DMS53 treated with DMSO at 0.1 percent for 48 hours (cell line): ENCODE results near the gene UFD1.

Source experiments
- DNase-seq: peaks from one replicate; lab custom pipeline; 2025; ENCODE audit not compliant: unreplicated experiment; lab: John Stamatoyannopoulos, UW

UFD1 gene

DNA sequence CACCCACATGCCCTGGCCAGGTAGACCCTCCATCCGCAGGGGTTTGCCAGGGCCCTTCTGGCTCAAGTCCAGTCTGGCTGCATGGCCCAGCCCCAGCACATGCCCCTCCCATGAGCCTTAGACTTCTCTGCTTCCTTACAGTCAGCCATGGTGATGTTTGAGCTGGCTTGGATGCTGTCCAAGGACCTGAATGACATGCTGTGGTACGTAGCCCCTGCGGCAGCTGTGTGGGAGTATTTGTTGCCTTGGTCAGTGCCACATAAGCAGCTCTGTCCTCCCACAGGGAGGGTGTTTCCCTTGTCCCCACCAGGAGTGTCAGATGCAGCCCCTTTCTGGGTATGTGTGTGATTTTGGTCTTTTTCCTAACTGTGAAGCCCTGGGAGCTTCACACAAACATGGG, 18.3 kb upstream of the UFD1 start:
- no peak for DNase-seq

DNA sequence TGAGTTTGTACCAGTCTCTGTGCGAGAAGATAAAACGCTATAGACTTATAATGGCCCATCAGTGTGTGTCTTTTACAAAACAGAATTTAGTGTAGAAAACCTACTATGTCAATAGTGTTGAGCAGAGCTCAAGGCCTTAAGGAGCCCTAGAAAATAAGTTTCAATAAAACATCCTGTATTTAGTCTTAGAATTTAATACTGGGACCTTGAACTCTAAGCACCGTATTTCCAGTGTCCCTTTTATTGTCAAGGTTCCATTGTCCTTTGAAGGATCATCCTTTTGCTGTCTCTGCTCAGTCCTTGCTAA, 17.3 kb upstream of the UFD1 start:
- DNase-seq, result no peak

DNA sequence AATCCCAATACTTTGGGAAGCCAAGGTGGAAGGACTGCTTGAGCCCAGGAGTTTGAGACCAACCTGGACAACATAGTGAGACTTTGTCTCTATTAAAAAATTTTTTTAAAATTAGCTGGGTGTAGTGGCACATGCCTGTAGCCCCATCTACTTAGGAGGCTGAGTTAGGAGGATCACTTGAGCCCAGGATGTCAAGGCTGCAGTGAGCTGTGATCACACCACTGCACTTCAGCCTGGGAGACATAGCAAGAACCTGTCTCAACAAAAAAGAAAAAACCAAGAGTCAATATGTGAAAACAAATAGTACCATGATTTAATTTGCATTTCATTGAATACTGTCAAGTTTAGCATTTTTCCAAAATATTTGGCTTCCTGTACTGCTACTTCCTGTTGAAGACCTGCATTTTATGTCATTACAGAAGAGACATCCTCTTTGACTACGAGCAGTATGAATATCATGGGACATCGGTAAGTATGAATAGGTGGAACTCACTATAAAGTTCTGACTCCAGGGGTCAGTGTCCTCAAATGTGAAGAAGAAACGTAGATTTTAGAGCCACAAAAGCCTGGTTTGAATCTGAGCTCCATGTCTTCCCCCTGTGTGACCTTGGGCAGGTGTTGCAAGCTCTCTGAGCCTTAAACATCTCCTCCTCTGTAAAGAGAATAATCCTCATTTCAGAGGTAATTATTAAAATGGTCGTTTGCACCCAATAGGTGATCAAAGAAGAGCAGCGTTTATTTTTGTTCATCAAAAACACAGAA, 16.8 kb upstream of the UFD1 start:
- DNase-seq, result no peak

DNA sequence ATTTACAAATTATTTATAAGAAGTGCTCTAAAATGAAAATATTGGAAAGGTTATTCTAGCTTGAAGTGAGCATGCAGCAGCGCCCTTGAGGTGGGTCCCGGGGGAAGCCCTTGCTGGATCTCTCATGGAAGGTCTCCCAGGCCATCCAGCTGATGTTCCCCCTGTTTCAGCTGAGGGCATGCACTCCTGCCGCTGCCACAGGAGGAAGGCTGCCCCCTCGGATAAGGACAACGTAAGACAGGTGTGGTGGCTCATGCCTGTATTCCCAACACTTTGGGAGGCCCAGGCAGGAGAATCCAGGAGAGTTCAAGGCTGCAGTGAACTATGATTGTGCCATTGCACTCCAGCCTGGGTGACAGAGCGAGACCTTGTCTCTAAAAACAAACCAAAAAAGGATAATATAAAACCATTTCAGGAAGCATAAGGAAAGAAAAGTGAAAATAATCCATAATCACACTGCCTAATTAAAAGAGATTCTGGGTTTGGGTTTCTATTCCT, 15.7 kb upstream of the UFD1 start:
- no peak for DNase-seq

DNA sequence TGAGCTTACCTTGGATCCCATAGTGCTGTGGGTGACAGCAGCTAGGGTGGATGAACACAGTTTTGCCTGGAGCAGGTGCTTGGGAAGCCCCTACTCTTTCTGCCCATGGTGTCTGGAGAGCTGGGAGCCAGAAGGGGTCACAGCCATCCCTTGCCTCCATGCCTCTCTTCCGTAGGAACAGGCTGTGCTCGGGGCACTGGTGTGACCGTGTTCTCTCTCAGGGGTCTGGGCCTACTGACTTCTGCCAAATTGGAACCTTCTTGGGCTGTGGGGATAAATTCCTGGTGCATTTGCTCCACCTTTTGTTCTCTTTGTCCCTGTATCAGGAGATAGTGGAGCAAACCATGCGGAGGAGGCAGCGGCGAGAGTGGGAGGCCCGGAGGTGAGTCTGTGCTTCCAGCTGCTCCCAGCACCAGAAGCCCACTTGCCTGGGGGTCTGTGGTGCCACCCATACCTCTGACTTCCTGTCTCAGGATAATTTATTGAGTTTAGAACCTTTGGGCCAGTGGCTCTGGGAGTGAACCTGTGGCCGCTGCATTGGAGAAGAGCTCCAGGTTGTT, 15.1 kb upstream of the UFD1 start:
- no peak for DNase-seq

DNA sequence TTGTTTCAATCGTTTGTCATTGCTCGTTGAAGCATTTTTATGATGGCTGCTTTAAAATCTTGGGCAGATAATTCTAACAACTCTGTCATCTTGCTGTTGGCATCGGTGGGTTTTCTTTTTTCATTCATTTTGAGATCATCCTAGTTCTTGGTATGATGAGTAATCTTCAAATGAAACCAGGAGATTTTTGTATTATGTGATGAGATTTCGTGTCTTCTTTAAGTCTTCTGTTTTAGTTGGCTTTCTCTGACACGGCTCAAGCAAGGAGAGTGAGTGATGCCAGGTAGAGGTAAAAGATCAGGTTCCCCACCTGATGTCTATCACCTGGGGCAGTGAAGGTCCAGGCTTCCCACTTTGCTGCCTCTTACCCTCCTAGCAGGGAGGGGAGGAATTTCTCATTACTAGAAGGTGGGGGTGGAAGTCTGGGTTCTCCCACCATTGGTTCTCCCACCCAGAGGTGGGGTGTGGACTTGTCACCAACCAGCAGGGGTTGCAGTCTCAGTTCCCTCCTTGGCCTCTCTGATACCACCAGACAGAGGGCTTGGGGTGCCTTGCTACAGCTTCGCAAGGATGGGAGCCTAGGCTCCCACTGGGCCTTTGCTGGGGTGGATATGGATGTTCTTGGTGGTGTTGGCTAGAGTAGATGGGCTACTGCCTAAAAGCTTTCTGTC, 13.6 kb upstream of the UFD1 start:
- DNase-seq, result no peak

DNA sequence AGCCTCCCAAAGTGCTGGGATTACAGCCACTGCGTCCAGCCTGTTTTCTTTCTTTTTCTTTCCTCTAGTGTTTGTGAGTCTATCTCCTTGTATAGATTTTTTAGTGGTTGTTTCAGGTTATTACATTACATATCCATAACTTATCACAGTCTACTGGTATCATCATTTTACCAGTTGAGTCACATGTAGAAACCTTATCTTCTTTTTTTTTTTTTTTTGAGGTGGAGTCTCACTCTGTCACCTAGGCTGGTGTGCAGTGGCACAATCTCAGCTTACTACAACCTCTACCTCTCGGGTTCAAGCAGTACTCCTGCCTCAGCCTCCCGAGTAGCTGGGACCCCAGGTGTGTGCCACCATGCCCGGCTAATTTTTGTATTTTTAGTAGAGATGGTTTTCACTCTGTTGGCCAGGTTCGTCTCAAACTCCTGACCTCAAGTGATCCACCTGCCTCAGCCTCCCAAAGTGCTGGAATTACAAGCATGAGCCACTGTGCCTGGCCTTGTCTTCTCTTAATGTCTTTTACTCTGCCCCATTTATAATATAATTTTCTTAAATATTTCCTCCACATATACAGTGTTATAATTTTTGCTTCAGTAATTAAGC, 11.7 kb upstream of the UFD1 start:
- DNase-seq, result no peak

DNA sequence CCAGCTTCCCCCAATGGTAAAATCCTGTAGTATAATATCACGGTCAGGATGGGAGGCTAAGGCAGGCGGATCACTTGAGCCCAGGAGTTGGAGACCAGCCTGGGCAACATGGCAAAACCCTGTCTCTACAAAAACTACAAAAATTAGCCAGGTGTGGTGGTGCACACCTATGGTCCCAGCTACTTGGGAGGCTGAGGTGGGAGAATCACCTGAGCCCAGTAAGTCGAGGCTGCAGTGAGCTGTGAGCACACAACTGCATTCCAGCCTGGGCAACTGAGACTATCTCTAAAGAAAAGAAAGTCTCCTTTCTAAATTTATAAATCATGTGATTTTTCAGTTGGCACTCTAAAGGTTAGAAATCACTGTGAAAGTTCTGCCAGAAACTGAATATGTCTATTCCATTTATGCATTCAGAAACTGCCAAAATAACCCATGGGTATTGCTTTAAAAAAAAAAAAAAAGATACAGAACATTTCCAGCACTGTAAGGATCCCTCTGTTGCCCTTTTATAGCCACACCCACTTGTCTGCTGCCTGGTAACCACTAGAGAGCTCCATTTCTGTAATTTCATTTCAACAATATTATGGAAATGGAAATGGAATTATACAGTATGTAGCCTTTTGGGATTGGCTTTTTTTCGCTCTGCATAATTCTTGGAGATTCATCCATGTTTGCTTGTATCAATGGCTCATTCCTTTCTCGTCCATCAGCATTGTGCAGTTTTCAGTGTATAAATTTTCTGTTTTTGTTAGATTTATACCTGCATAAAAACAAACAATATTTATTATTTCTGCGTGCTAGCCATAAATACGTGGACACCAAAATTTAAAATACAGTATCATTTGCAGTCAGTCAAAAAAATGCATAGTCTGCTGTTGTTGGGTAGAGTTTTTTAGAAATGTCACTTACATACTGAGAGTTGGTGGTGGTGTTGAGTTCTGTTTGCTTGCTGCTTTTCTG, 10.2 kb upstream of the UFD1 start:
- no peak for DNase-seq

DNA sequence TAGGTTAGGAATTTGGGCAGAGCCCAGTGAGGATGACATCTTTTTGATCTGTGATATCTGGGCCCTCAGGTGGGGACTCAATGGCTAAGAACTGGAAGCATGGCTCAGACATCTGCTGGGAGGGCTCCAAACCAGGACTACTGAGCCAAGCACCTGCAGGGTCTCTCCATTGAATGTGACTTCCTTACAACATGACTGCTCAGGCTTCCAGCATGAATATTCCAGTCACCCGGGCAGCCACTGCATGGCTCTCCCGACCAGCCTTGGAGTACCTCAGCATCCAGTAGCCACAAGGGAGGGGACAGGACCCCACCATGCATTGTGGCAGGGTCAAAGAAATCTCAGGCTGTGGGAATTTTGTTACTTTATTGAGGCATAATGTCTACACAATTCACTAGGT, 9.3 kb upstream of the UFD1 start:
- DNase-seq, result no peak

DNA sequence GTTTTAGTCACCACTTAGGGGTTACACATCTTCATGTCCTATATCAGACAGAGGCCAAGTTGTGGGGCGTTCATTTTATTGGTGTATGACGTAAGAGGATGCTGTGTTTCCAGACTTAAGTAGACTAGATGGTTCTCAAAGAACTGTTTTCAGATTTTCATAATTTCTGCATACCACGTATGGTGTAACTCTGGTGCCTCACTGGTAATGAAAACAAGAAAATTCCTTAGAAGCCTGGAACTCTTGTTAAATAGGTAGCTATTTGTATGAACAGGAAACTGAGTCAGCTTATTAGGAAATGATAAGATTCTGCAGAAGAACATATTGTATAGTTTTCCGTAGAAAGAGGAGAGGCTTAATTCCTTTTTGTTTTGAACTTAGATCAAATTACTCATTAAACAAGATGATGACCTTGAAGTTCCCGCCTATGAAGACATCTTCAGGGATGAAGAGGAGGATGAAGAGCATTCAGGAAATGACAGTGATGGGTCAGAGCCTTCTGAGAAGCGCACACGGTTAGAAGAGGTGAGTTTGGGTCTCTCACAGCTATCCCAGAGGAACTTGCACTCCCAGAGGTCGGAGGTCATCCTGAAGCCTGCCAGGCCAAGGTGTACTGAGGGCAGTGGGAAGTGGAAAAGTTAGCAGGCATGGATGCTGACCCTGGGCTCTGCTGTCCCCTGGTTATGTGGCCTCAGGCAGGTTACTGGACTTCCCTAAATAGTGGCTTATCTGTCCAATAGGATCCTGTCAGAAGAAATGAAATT, 4.7 kb upstream of the UFD1 start:
- no peak for DNase-seq

DNA sequence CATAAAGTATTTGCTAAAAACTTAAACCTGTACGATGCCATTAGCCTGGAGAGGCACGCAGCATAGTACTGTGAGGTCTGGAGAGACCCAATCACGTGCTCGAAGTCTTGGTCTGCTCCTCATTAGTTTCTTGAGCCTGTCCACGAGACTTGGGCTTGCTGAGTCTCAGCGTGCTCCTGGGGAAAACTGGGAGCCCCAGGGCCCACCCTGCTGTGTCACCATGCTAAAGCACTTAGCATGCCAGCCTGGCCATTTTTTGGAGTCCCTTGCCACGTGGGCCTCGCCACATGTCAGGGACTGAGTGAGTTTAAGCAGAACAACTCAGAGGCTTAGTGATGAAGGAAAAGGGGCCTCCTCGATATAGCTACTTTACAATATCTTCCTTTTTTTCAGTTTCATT, 3.3 kb upstream of the UFD1 start:
- DNase-seq, result no peak

DNA sequence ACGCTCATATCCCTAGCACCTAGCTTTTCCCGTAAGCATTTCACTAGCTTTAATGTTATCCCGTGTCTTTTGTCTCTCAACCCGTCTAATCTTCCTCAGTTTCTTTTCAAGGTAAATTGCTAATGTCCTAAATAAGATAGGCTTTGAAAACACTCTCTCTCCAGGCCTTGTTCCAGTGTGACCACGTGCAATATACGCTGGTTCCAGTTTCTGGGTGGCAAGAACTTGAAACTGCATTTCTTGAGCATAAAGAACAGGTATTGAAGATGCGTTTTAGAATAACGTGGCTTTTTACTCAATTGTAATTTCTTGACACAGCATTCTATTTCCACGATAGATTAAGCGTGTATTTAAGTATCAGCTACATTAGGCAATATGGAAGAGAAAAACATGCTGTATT, 1.8 kb upstream of the UFD1 start:
- no peak for DNase-seq

DNA sequence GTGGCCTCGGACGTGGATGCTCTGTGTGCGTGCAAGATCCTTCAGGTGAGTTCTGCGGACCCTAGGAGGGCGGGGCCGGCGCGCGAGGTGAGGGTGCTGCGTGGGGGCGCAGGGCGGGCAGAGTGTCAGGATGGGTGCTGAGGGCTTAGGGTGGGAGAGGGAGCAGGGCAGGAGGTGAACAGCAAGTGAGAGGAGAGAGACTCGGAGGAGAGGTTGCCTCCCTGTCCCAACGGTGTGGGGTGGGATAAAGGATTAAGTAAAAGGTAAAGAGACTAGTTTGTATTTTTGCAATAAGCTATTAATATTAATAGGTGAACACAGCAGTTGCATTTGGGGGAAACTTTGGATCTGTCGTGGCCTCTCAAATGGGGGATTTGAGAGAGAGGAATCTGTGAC, 1.2 kb upstream of the UFD1 start:
- DNase-seq, result no peak

DNA sequence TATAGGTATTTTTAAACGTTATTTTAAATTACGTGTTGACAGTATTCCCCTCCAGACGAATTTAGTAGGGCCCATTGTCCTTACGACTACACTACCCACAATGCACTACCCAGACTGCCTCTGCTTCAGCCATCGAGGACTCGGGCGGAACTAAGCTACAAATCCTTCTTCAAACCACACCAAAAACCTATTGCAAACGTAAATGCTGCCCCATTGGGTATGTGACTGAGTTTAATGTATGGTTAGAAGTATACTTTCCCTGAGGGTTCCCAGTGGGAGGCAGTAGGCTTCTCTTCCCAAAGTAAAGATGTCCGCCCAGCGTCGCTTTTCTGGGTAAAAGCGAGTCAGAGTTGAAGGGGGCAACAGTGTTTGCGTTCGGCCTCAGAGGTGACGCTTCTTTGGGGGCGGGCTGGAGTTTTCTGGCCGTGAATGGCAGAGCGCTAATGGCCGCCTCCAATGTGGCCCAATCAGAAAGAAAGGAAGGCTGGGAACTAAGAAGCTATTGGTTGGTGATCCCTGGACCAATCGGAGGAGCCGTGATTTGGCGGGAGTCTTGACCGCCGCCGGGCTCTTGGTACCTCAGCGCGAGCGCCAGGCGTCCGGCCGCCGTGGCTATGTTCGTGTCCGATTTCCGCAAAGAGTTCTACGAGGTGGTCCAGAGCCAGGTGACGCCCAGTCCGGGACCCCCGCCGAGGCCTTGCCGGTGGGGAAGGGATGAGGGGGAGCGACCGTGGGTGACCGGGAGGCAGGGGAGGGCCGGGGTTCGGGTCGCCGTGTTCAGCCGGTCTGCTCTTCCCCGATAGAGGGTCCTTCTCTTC, 571 bp upstream of the UFD1 start, which contains the start of gene CDC45:
CDC45 (plus strand) TSS at position 566 of the 818 bp plus-strand sequence; CDS start at position 615, 49 bp downstream.
- DNase-seq, result peak; percentile 80

DNA sequence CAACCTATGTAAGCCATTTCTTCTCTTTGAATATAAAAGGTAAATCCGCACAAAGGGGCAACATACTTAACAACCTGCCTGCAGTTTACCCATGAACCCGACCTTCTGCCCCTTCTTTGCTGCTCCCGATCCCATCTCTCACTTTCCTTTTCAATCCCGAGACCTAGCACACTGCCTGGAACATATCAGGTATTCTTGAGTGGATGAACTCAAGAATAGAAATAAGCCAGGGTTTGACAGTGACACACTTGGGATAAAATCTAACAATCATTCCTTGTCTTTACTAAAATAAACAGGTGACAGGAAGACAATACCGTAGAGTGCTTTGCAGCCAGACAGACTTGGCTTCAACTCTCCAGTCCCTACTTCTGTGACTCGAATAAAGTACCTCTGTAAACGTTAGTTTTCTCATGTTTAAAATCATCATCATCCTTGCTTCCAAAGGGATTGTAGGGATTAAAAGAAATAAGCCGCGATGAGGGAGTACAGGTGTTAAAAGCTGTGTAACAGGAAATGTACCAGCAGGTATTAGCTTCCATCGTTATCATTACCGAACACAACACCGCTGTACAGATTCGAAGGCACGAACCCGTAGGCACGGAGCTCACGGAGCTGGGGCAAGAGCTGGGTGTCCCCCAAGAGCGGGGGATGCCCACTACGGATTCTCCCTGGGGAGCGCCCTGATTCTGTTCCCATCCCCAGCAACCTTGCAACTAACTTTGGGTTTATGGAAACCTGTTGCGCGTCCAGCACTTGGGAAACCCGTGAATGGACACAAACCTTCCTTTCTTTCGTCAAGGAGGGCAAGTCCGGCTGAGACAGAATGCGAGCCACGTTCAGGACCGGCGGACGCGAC, 720 bp downstream of the UFD1 start:
- no peak for DNase-seq

DNA sequence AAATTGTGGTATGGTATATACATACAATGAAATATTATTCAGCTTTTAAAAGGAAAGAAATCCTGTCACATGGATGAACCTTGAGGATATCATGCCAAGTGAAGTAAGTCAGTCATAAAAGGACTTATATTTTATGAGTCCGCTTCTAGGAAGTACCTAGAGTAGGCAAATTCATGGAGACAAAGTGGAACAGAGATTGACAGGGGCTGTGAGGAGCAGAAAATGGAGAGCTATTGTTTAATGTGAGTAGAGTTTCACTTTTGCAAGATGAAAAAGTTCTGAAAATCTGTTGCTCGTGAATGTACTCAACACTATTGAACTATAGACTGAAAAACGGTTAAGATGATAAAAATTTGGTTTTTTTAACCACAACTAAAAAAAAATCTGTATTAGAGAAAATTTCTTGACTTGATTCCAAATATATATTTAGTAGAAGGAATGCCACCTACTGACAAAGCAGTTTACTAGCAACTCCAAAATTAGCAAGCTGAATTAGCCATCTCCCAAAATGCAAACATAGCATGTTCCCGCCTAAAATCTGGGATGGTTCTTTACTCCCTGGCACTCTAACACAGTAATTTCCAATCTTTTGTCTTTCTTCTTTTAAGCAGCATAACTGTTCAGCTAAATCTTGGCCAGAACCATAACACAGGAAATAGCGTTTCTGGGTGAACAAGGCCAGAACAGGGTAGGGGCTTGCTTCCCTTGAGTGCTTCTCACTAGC, 1.5 kb downstream of the UFD1 start:
- no peak for DNase-seq

DNA sequence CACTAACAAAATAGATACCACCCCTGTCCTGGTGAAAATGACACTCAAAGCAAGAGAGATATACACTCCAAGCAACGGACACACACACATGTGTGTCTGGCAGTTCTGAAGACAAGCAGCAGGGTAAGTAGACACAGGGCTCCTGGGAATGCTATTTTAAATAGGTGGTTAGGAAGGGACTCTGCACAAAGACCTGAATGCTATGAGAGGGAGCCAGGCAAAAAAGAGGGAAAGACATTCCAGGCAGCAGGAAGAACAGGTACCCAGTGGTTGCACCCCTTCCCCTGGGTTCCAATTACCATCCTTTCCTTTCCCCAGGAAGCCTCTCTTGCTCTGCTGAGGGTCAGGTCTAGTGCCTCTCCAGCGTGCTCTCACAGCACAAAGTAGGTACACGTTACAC, 3.0 kb downstream of the UFD1 start:
- no peak for DNase-seq

DNA sequence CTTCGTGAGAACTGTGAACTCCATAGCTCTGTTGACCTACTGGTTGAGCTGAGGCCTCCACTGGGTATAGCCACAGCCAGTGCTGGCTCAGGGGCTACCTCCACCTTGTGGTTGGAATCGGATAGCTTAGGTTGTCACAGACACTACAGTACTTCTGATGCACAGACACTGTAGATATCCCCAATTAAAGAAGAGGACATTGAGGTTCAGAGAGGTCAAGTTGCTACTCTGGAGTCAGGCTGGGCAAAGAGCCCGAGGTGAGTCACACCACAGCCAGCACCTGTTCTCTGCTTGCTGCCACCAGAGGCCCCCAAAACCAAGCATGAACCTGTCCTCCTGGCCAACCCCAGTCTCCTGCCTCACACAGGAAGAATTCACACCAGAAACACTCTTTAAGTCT, 5.4 kb downstream of the UFD1 start:
- DNase-seq, result no peak
